ENCODE results near the gene NAV2. TPM values are rescaled to one million over a fixed set of nuclear protein-coding genes. Genes with fewer than 3 reads are reported as not detected.

Gene NAV2
- polyA plus RNA-seq, 1 donor from 2014 or later, result 3.0 TPM

GRCh38 chr11:20159466-20160381, 447.1 kb downstream of the NAV2 start:
- Histone ChIP-seq H3K9ac (ENCODE audit: low read length) (no peak overlapping the region), H3K27me3 (ENCODE audit: insufficient read depth, low read depth, low read length) (peaks cover 100% of the 10 kb centered on the region), H3K9me2 (ENCODE audit: insufficient read depth, low read length) (no peaks in the 10 kb centered on the region), H3F3A (ENCODE audit: insufficient read depth, low read length, poor library complexity, severe bottlenecking) (no peaks in the 10 kb centered on the region), H3K4me3 (ENCODE audit: low read length) (no peak overlapping the region), H3K27ac (ENCODE audit: low read length) (no peak overlapping the region), H3K79me2 (replicated peaks; ENCODE audit: insufficient read depth, low read length) (no peaks in the 10 kb centered on the region), H3K9me3 (ENCODE audit: low read length) (no peaks in the 10 kb centered on the region), H2AFZ (ENCODE audit: low read depth, low read length) (no peak overlapping the region), H4K20me1 (ENCODE audit: insufficient read depth) (no peaks in the 10 kb centered on the region), H3K4me2 (ENCODE audit: low read length) (no peak overlapping the region), H3K36me3 (ENCODE audit: insufficient read depth, low read length) (no peaks in the 10 kb centered on the region)
- TF ChIP-seq SMC3 (conservative IDR thresholded peaks at IDR 0.05; ENCODE audit: poor library complexity) (no peak), EZH2 (IDR thresholded peaks at IDR 0.05; ENCODE audit: borderline replicate concordance, insufficient read depth, low read length, poor library complexity, severe bottlenecking) (no peak), TAF1 (IDR thresholded peaks at IDR 0.05; ENCODE audit: low read depth) (no peak), CTCF (IDR thresholded peaks at IDR 0.05; ENCODE audit: poor library complexity, severe bottlenecking) (no peak), REST (IDR thresholded peaks at IDR 0.05; ENCODE audit: borderline replicate concordance) (no peak), RAD21 (conservative IDR thresholded peaks at IDR 0.05) (no peak), POLR2AphosphoS5 (IDR thresholded peaks at IDR 0.05) (no peak), MXI1 (conservative IDR thresholded peaks at IDR 0.05; ENCODE audit: poor library complexity, severe bottlenecking) (no peak), EP300 (conservative IDR thresholded peaks at IDR 0.05; ENCODE audit: poor library complexity, severe bottlenecking) (no peak)

- no peak within 1 kb of the TSS for H3K27ac ChIP-seq (ENCODE audit: low read length)
- H3K4me3 ChIP-seq (ENCODE audit: low read length), result no peak within 1 kb of the TSS
- H2AFZ ChIP-seq (ENCODE audit: low read depth, low read length), result no peak within 1 kb of the TSS
- H3K9me2 ChIP-seq (ENCODE audit: insufficient read depth, low read length), result no peaks in the 10 kb centered on the region
- H3K4me2 ChIP-seq (ENCODE audit: low read length), result no peak within 1 kb of the TSS
- H3K9ac ChIP-seq (ENCODE audit: low read length), result no peak within 1 kb of the TSS
- no peaks in the 10 kb centered on the region for H3F3A ChIP-seq (ENCODE audit: insufficient read depth, low read length, poor library complexity, severe bottlenecking)
- TF ChIP-seq CTCF (IDR thresholded peaks at IDR 0.05; ENCODE audit: poor library complexity, severe bottlenecking), result no peak
- TF ChIP-seq POLR2AphosphoS5 (IDR thresholded peaks at IDR 0.05), result peak; percentile 7
- no peaks in the 10 kb centered on the region for H4K20me1 ChIP-seq (ENCODE audit: insufficient read depth)
- no peaks in the 10 kb centered on the region for H3K9me3 ChIP-seq (ENCODE audit: low read length)
- H3K79me2 ChIP-seq (replicated peaks; ENCODE audit: insufficient read depth, low read length), result no peaks in the 10 kb centered on the region
- H3K36me3 ChIP-seq (ENCODE audit: insufficient read depth, low read length), result no peaks in the 10 kb centered on the region
- H3K27me3 ChIP-seq (ENCODE audit: insufficient read depth, low read depth, low read length), result peaks cover 100% of the 10 kb centered on the region
These were observed 448.0 kb downstream of the NAV2 start, which contains the start of gene DBX1 for GRCh38 chr11:20160425-20161229. Gene DBX1, minus strand, starts transcription at chr11:20160475. Its CDS starts 151 bp downstream, at chr11:20160324.

All from neural cell (in vitro differentiated cells).